Astrocyte (in vitro differentiated cells and primary cell): ENCODE data around the gene ALKBH3. TPM values are rescaled to one million over a fixed set of nuclear protein-coding genes. Genes with fewer than 3 reads are reported as not detected.

ENCODE experiments used
- DNase-seq: peaks from one replicate; pipeline ENCODE4 v3.0.0-alpha.2; 2010; ENCODE audit warnings: low read depth
- FAIRE-seq: peaks from 2 replicates; lab custom pipeline; 2011; peaks lifted over from hg19 to GRCh38; lab: Jason Lieb, UNC
- H2AFZ ChIP-seq: 2 replicates; pipeline ENCODE4 v1.6.0; 2012; ENCODE audit warnings: low read depth, low read length, inconsistent platforms
- H3K27ac ChIP-seq: 2 replicates; pipeline ENCODE4 v1.5.1; 2011; ENCODE audit warnings: low read depth, low read length, inconsistent platforms
- H3K27me3 ChIP-seq: 2 replicates; pipeline ENCODE4 v1.6.0; 2011; ENCODE audit warnings: low read length, inconsistent platforms; ENCODE audit not compliant: insufficient read depth
- H3K36me3 ChIP-seq: 2 replicates; pipeline ENCODE4 v1.5.1; 2011; ENCODE audit warnings: low read length, inconsistent platforms; ENCODE audit not compliant: insufficient read depth
- H3K4me1 ChIP-seq: 2 replicates; pipeline ENCODE4 v1.5.1; 2011; ENCODE audit warnings: low read length, inconsistent platforms; ENCODE audit not compliant: insufficient read depth
- H3K4me2 ChIP-seq: 2 replicates; pipeline ENCODE4 v1.6.0; 2012; ENCODE audit warnings: low read length, inconsistent platforms
- H3K4me3 ChIP-seq: 2 replicates; pipeline ENCODE4 v1.5.1; 2011; ENCODE audit warnings: low read depth, mild to moderate bottlenecking, low read length, inconsistent platforms; ENCODE audit not compliant: insufficient read depth
- H3K79me2 ChIP-seq: 2 replicates; pipeline ENCODE4 v1.6.0; 2012; ENCODE audit warnings: mild to moderate bottlenecking, low read length, inconsistent platforms; ENCODE audit not compliant: insufficient read depth
- H3K9ac ChIP-seq: 2 replicates; pipeline ENCODE4 v1.6.0; 2012; ENCODE audit warnings: mild to moderate bottlenecking, low read length, inconsistent platforms
- H3K9me3 ChIP-seq: 2 replicates; pipeline ENCODE4 v1.5.1; 2012; ENCODE audit warnings: low read depth, mild to moderate bottlenecking, low read length, inconsistent platforms; ENCODE audit not compliant: insufficient read depth
- H4K20me1 ChIP-seq: 2 replicates; pipeline ENCODE4 v1.6.0; 2012; ENCODE audit warnings: low read length, inconsistent platforms; ENCODE audit not compliant: insufficient read depth
- H3K27ac Mint-ChIP-seq: one replicate; pipeline ENCODE4 v1.8.0; 2021; ENCODE audit warnings: mild to moderate bottlenecking, mixed read lengths; ENCODE audit not compliant: unreplicated experiment
- H3K27me3 Mint-ChIP-seq: one replicate; pipeline ENCODE4 v1.8.0; 2021; ENCODE audit warnings: low read depth, mixed read lengths; ENCODE audit not compliant: unreplicated experiment
- H3K36me3 Mint-ChIP-seq: one replicate; pipeline ENCODE4 v1.8.0; 2021; ENCODE audit warnings: low read depth, mixed read lengths; ENCODE audit not compliant: unreplicated experiment
- H3K4me1 Mint-ChIP-seq: one replicate; pipeline ENCODE4 v1.8.0; 2021; ENCODE audit warnings: low read depth, mixed read lengths; ENCODE audit not compliant: unreplicated experiment
- H3K4me3 Mint-ChIP-seq: one replicate; pipeline ENCODE4 v1.8.0; 2021; ENCODE audit warnings: mild to moderate bottlenecking, moderate library complexity, mixed read lengths; ENCODE audit not compliant: unreplicated experiment
- H3K9me3 Mint-ChIP-seq: one replicate; pipeline ENCODE4 v1.8.0; 2021; ENCODE audit warnings: mild to moderate bottlenecking, mixed read lengths; ENCODE audit not compliant: unreplicated experiment
- EZH2 ChIP-seq: IDR thresholded peaks from 2 replicates; pipeline ENCODE4 v1.6.1; 2012; ENCODE audit warnings: mild to moderate bottlenecking, low read length, inconsistent platforms; ENCODE audit not compliant: insufficient read depth
- total RNA-seq: library from RNA; stranded (reverse); gene quantifications from 2 replicates; pipeline ENCODE4 v1.2.1, GENCODE V29; 2021
- TF ChIP-seq, protein P1 (sequence below): IDR thresholded peaks from 2 replicates; pipeline ENCODE4 v1.5.1; 2011; ENCODE audit warnings: low read depth, mild to moderate bottlenecking, inconsistent platforms, low read length, moderate library complexity; ENCODE audit not compliant: insufficient read depth

Gene ALKBH3
- total RNA-seq, 1 donor from 2014 or later: 30.5 TPM

DNA sequence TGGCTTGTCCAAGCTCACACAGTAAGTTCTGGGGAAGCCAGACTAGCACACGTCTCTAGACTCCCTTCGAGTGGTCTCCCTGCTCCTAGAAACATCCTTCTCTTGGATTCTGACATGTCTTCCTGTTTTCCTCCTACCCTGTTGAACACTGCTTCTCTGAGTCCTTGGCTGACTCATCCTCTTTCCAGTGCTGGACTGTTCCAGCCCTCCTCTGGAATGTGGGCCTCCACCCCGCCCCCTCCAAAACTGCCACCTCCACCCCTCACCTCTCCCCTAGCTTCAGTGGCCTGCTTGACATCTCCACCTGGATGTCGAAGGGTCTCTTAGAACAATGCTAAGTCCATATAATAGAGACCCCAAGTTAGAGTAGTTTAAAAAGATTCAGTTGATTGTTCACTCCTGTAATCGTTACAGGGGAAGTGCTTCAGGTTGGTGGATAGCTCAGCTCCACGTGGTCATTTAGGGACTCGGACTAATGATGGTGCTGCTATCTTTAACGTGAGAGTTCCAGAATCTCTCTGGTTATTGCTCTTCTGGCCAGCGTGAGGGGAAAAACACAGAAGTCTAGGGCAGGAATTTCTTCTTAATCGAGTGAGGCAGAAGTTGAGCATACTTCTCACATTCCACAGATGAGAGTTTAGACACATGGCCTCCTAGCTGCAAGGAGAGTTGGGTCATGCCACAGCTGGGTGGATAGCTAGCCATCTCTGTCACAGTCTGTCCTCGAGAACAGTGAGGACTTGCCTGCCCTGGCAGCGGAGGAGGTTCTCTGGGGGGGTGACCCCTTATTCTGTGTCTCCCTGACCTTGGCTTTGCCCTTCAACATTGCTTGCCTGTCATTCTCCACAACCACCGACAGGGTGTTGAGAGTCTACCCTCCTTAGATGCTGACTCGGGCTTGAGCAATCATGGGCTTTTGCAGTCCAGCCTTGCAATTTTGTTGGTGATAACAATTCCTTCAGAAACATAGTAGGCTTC lies 57.1 kb downstream of the ALKBH3 start:
- Histone ChIP-seq H3K9ac (no peak overlapping the region), H4K20me1 (no peaks in the 10 kb centered on the region), H3K4me1 (peaks cover 27% of the 10 kb centered on the region), H3K79me2 (no peaks in the 10 kb centered on the region), H3K9me3 (no peaks in the 10 kb centered on the region), H3K27ac (peak overlapping the region; percentile 17), H3K4me2 (peak overlapping the region; percentile 42), H2AFZ (no peak overlapping the region), H3K27me3 (peaks cover 12% of the 10 kb centered on the region), H3K36me3 (no peaks in the 10 kb centered on the region), H3K4me3 (no peak overlapping the region)
- H3K36me3 Mint-ChIP-seq: no peaks in the 10 kb centered on the region
- H3K9me3 Mint-ChIP-seq: no peaks in the 10 kb centered on the region
- peaks cover 16% of the 10 kb centered on the region for H3K27me3 Mint-ChIP-seq
- TF ChIP-seq EZH2: no peak
- TF ChIP-seq, protein P1, sequence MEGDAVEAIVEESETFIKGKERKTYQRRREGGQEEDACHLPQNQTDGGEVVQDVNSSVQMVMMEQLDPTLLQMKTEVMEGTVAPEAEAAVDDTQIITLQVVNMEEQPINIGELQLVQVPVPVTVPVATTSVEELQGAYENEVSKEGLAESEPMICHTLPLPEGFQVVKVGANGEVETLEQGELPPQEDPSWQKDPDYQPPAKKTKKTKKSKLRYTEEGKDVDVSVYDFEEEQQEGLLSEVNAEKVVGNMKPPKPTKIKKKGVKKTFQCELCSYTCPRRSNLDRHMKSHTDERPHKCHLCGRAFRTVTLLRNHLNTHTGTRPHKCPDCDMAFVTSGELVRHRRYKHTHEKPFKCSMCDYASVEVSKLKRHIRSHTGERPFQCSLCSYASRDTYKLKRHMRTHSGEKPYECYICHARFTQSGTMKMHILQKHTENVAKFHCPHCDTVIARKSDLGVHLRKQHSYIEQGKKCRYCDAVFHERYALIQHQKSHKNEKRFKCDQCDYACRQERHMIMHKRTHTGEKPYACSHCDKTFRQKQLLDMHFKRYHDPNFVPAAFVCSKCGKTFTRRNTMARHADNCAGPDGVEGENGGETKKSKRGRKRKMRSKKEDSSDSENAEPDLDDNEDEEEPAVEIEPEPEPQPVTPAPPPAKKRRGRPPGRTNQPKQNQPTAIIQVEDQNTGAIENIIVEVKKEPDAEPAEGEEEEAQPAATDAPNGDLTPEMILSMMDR: peak; percentile 20
- peak overlapping the region; percentile 89 for H3K27ac Mint-ChIP-seq
- DNase-seq (peak; percentile 73), FAIRE-seq (peak; percentile 96)
- H3K4me1 Mint-ChIP-seq: peaks cover 16% of the 10 kb centered on the region
- no peak overlapping the region for H3K4me3 Mint-ChIP-seq

DNA sequence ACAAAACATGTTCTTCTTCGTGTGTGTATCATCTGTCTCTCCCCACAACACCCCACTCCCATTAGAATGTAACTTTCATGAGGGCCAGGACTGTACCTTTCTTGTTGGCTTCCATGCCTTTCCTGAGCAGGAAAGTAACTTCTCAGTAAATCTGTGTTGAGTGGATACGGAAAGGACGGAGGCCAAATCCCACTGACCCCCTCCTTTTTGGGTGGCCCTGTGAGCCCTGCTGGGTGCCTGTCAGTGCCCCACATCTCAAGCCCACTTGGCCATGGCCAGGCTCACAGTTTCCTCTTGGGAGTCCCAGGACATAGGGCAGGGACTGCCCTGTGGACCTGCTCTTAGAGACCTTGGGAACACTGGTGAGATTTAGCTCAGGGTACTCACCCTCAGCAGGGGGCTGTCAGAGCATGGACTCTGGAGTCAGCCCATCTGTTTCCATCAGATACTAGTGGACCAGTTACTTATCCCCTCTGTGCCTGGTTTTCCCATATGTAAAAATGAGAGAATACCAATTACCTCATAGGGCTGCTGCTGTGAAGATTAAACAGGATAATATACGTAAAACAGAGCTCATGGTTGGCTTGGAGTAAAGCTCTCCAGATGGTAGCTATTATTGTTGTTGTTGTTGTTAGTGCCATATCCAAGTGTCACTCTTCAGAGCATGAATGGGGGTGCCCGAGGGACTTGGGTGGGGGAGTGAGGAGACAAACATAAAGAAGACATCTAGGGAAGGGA lies 60.8 kb downstream of the ALKBH3 start:
- H3K9me3 Mint-ChIP-seq: peaks cover 2% of the 10 kb centered on the region
- peak overlapping the region; percentile 81 for H3K4me2 ChIP-seq
- peak overlapping the region; percentile 51 for H3K27ac Mint-ChIP-seq
- no peak for TF ChIP-seq EZH2
- TF ChIP-seq, protein P1: no peak
- peak overlapping the region; percentile 83 for H3K4me3 Mint-ChIP-seq
- H3K9me3 ChIP-seq: no peaks in the 10 kb centered on the region
- H3K4me1 ChIP-seq: peaks cover 28% of the 10 kb centered on the region
- H3K4me1 Mint-ChIP-seq: peaks cover 19% of the 10 kb centered on the region
- no peaks in the 10 kb centered on the region for H3K36me3 ChIP-seq
- H3K27ac ChIP-seq: no peak overlapping the region
- H4K20me1 ChIP-seq: peaks cover 10% of the 10 kb centered on the region
- peak overlapping the region; percentile 36 for H3K4me3 ChIP-seq
- DNase-seq: no peak
- H3K9ac ChIP-seq: peak overlapping the region; percentile 39
- peaks cover 41% of the 10 kb centered on the region for H3K27me3 ChIP-seq
- H3K36me3 Mint-ChIP-seq: no peaks in the 10 kb centered on the region
- peaks cover 37% of the 10 kb centered on the region for H3K27me3 Mint-ChIP-seq
- no peaks in the 10 kb centered on the region for H3K79me2 ChIP-seq
- FAIRE-seq: no peak
- peak overlapping the region; percentile 21 for H2AFZ ChIP-seq
